Stimulated activated CD8-positive, alpha-beta memory T cell treated with anti-CD3 and anti-CD28 coated beads, Interleukin-15, amount 100 ng/mL, for 1 hour (primary cell): ENCODE measurements around the gene CPLX4.

ENCODE experiments used
- DNase-seq: peaks from one replicate; pipeline ENCODE4 v3.0.0-alpha.2; 2020; ENCODE audit warnings: low read depth

Gene CPLX4

GRCh38 chr18:59306640-59307039, 11.8 kb downstream of the CPLX4 start:
- DNase-seq: no peak

- no peak for DNase-seq
These were observed 13.2 kb downstream of the CPLX4 start for GRCh38 chr18:59305295-59305694.

- DNase-seq: no peak
These were observed 14.7 kb downstream of the CPLX4 start for GRCh38 chr18:59303656-59304195.

- DNase-seq: no peak
These were observed 15.4 kb downstream of the CPLX4 start for GRCh38 chr18:59303006-59303405.

GRCh38 chr18:59301929-59302328, 16.5 kb downstream of the CPLX4 start:
- no peak for DNase-seq

- DNase-seq: no peak
These were observed 17.7 kb downstream of the CPLX4 start for GRCh38 chr18:59300676-59301285.

- DNase-seq: no peak
These were observed 19.6 kb downstream of the CPLX4 start for GRCh38 chr18:59298871-59299270.

- DNase-seq: no peak
These were observed 25.1 kb downstream of the CPLX4 start for GRCh38 chr18:59293317-59293716.

- DNase-seq: no peak
These were observed 32.1 kb downstream of the CPLX4 start for GRCh38 chr18:59286341-59286740.

- no peak for DNase-seq
These were observed 36.1 kb downstream of the CPLX4 start for GRCh38 chr18:59282341-59282740.

- DNase-seq: no peak
These were observed 38.7 kb downstream of the CPLX4 start for GRCh38 chr18:59279722-59280121.

- no peak for DNase-seq
These were observed 39.3 kb downstream of the CPLX4 start for GRCh38 chr18:59279193-59279592.

GRCh38 chr18:59278793-59279192, 39.7 kb downstream of the CPLX4 start:
- no peak for DNase-seq

GRCh38 chr18:59276047-59276446, 42.4 kb downstream of the CPLX4 start:
- DNase-seq: no peak

GRCh38 chr18:59275406-59275949, 43.0 kb downstream of the CPLX4 start:
- no peak for DNase-seq

GRCh38 chr18:59274533-59274928, 43.9 kb downstream of the CPLX4 start:
- DNase-seq: no peak

- DNase-seq: no peak
These were observed 44.5 kb downstream of the CPLX4 start for GRCh38 chr18:59273759-59274532.

- no peak for DNase-seq
These were observed 45.3 kb downstream of the CPLX4 start, which contains the start of gene RAX for GRCh38 chr18:59272891-59273758. TSS of gene RAX (minus strand) at chr18:59273454. CDS start at chr18:59273206, 248 bp downstream.

GRCh38 chr18:59272221-59272888, 46.1 kb downstream of the CPLX4 start:
- no peak for DNase-seq

- DNase-seq: no peak
These were observed 46.7 kb downstream of the CPLX4 start for GRCh38 chr18:59271606-59272220.

- DNase-seq: no peak
These were observed 47.7 kb downstream of the CPLX4 start for GRCh38 chr18:59270689-59271257.
